GM21576 (cell line): ENCODE measurements around the gene RTL10.

ENCODE experiments used
- ATAC-seq: cut with Tn5 transposase; IDR thresholded peaks from one replicate; pipeline ENCODE4 v1.9.1; 2021; ENCODE audit warnings: mild to moderate bottlenecking, moderate library complexity; ENCODE audit not compliant: unreplicated experiment

The RTL10 gene

GRCh38 chr22:19811811-19812771 lies 42.6 kb downstream of the RTL10 start:
- ATAC-seq, result no peak

- no peak for ATAC-seq
Observed at GRCh38 chr22:19811211-19811621, 43.5 kb downstream of the RTL10 start.

- no peak for ATAC-seq
Observed at GRCh38 chr22:19810381-19811201, 44.1 kb downstream of the RTL10 start.

- no peak for ATAC-seq
Observed at GRCh38 chr22:19809741-19810140, 44.9 kb downstream of the RTL10 start.

GRCh38 chr22:19808873-19809478 lies 45.7 kb downstream of the RTL10 start:
- ATAC-seq, result no peak

GRCh38 chr22:19807914-19808872 lies 46.5 kb downstream of the RTL10 start:
- no peak for ATAC-seq

- no peak for ATAC-seq
Observed at GRCh38 chr22:19807161-19807913, 47.3 kb downstream of the RTL10 start.

- ATAC-seq, result no peak
Observed at GRCh38 chr22:19806213-19807160, 48.2 kb downstream of the RTL10 start.

- ATAC-seq, result no peak
Observed at GRCh38 chr22:19805821-19806212, 48.9 kb downstream of the RTL10 start.
